GM19023 (cell line): Measurements from ENCODE around the gene FAM181B.

ENCODE experiments used
- ATAC-seq: cut with Tn5 transposase; IDR thresholded peaks from one replicate; pipeline ENCODE4 v1.9.1; 2021; ENCODE audit warnings: mild to moderate bottlenecking, moderate library complexity; ENCODE audit not compliant: unreplicated experiment

The FAM181B gene

GRCh38 chr11:82686211-82686610, 47.5 kb downstream of the FAM181B start:
- ATAC-seq, result no peak

GRCh38 chr11:82683029-82683428, 50.6 kb downstream of the FAM181B start:
- no peak for ATAC-seq

GRCh38 chr11:82682003-82682751, 51.5 kb downstream of the FAM181B start:
- peak; percentile 74 for ATAC-seq

GRCh38 chr11:82680252-82680651, 53.4 kb downstream of the FAM181B start:
- ATAC-seq, result no peak
